Measurements from ENCODE around the gene CCNE1. TPM values are rescaled to one million over a fixed set of nuclear protein-coding genes. Genes with fewer than 3 reads are reported as not detected.

The CCNE1 gene
- total RNA-seq, 1 donor from 2014 or later = not detected

GRCh38 chr19:29832801-29833200 is 21.0 kb downstream of the CCNE1 start:
- TF ChIP-seq, protein P1, sequence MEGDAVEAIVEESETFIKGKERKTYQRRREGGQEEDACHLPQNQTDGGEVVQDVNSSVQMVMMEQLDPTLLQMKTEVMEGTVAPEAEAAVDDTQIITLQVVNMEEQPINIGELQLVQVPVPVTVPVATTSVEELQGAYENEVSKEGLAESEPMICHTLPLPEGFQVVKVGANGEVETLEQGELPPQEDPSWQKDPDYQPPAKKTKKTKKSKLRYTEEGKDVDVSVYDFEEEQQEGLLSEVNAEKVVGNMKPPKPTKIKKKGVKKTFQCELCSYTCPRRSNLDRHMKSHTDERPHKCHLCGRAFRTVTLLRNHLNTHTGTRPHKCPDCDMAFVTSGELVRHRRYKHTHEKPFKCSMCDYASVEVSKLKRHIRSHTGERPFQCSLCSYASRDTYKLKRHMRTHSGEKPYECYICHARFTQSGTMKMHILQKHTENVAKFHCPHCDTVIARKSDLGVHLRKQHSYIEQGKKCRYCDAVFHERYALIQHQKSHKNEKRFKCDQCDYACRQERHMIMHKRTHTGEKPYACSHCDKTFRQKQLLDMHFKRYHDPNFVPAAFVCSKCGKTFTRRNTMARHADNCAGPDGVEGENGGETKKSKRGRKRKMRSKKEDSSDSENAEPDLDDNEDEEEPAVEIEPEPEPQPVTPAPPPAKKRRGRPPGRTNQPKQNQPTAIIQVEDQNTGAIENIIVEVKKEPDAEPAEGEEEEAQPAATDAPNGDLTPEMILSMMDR (IDR thresholded peaks at IDR 0.05) = no peak
- Histone ChIP-seq H3K4me1 (no peaks in the 10 kb centered on the region), H3K36me3 (no peaks in the 10 kb centered on the region), H3K27ac (no peak overlapping the region), H3K9me3 (no peaks in the 10 kb centered on the region), H3K27me3 (no peaks in the 10 kb centered on the region), H3K4me3 (no peak overlapping the region)
- no peak for DNase-seq (ENCODE audit: low spot score in 2 of 2)
- intact Hi-C loops (cut with DNase I) = no loop called here

DNA sequence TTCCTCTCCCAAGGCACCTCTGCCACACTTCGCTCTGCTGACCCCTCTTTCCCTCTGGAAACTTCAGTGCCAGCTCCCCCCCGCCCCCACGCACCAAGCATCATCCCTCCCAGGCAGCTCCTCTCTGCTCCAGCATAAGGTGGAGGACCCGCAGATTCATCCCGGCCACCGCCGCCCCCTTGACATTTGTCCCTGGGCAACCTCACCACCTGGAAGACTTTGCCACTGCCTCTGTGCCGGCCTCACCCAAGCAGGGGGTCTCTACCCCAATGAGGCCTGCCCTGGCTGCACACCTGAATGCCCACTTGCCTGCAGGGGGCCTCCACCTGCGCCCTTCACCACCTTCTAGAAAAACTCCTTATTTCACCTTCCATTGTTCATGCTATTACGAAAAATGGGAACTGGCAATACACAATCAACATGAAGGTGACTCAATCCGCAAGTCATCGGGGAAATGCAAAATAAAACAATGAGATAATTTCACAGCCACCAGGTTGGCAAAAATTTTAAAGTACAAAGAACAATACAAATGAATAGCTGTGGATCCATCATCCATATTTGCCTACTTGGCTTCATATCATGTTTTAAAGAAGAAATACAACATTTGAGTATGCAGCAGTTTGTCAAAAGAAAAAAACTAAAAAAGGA is 21.9 kb downstream of the CCNE1 start:
- Histone ChIP-seq H3K4me3 (no peak overlapping the region), H3K36me3 (no peaks in the 10 kb centered on the region)
- intact Hi-C loops (cut with DNase I) = no loop called here

GRCh38 chr19:29834991-29835846 is 23.4 kb downstream of the CCNE1 start:
- no peak for DNase-seq (ENCODE audit: low spot score in 2 of 2)
- Histone ChIP-seq H3K9me3 (no peaks in the 10 kb centered on the region), H3K4me3 (no peak overlapping the region), H3K36me3 (no peaks in the 10 kb centered on the region), H3K27me3 (no peaks in the 10 kb centered on the region), H3K27ac (no peak overlapping the region), H3K4me1 (no peaks in the 10 kb centered on the region)
- TF ChIP-seq, protein P1 (IDR thresholded peaks at IDR 0.05) = no peak
- intact Hi-C loops (cut with DNase I) = no loop called here

More for the DNA sequence above, 21.9 kb downstream of the CCNE1 start:
- no peaks in the 10 kb centered on the region for H3K9me3 ChIP-seq
- no peaks in the 10 kb centered on the region for H3K4me1 ChIP-seq
- TF ChIP-seq, protein P1 (IDR thresholded peaks at IDR 0.05) = no peak
- DNase-seq (ENCODE audit: low spot score in 2 of 2) = no peak
- no peaks in the 10 kb centered on the region for H3K27me3 ChIP-seq
- H3K27ac ChIP-seq = no peak overlapping the region

GRCh38 chr19:29836409-29836825 is 24.6 kb downstream of the CCNE1 start:
- H3K4me3 ChIP-seq = no peak overlapping the region
- H3K4me1 ChIP-seq = no peaks in the 10 kb centered on the region
- TF ChIP-seq, protein P1 (IDR thresholded peaks at IDR 0.05) = no peak
- H3K9me3 ChIP-seq = no peaks in the 10 kb centered on the region
- H3K27ac ChIP-seq = no peak overlapping the region
- H3K36me3 ChIP-seq = no peaks in the 10 kb centered on the region
- no peaks in the 10 kb centered on the region for H3K27me3 ChIP-seq
- no peak for DNase-seq (ENCODE audit: low spot score in 2 of 2)
- intact Hi-C loops (cut with DNase I) = no loop called here

- no peaks in the 10 kb centered on the region for H3K36me3 ChIP-seq
- no peak overlapping the region for H3K4me3 ChIP-seq
- intact Hi-C loops (cut with DNase I) = no loop called here
- no peak overlapping the region for H3K27ac ChIP-seq
- no peaks in the 10 kb centered on the region for H3K9me3 ChIP-seq
- H3K4me1 ChIP-seq = no peaks in the 10 kb centered on the region
- DNase-seq (ENCODE audit: low spot score in 2 of 2) = no peak
- H3K27me3 ChIP-seq = no peaks in the 10 kb centered on the region
- TF ChIP-seq, protein P1 (IDR thresholded peaks at IDR 0.05) = no peak
Observed at GRCh38 chr19:29837448-29837981, 25.7 kb downstream of the CCNE1 start.
